Measurements from ENCODE around the gene CNTNAP2.
"Not testable (repeated sequence)": the region's sequence is repeated elsewhere in the genome, so short reads cannot be mapped to it uniquely, and the experiment has no call there.

Gene CNTNAP2

DNA sequence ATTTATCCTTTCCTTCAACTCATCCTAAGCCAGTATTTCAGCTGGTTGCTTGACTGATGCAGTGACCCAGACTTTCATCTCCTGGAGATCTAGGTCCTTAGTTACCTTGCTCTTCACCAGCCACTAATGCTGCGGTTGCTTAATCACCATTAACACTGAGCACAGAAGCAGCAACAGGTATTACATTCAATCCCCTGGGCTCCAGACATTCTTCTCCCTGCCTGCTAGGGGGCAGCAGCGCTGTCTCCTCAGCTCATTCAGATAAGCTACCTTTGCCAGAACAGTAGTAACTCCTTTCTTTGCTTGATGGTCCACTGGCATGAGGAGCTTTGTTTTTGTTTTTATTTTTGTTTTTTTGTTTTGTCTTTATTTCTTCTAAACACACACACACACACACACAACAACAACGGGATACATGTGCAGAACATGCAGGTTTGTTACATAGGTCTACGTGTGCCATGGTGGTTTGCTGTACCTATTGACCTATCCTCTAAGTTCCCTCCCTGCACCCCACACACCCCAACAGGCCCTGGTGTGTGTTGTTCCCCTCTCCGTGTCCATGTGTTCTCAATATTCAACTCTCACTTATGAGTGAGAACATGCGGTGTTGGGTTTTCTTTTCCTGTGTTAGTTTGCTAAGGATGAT, 1430.8 kb downstream of the CNTNAP2 start:
- H3K27ac ChIP-seq, result no peak overlapping the region
- DNase-seq (ENCODE audit: low read depth, low spot score), result peak; percentile 10

DNA sequence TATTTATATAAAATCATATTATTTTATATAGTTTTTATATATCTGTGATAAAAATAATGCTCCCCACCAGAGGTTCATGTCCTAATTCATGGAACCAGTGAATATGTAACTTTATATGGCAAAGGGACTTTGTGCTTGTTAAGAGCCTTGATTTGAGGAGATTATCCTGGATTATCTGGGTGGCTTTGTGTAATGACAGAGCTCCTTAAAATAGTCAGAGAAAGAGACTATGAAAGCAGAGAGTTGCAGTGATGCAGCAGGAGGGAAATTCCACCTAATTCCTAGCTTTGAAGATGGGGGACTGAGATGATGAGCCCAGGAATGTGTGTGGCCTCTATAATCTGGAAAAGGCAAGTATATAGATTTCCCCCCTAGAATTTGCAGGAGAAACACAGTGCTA, 1439.7 kb downstream of the CNTNAP2 start:
- H3K27ac ChIP-seq, result no peak overlapping the region
- DNase-seq (ENCODE audit: low read depth, low spot score), result no peak

DNA sequence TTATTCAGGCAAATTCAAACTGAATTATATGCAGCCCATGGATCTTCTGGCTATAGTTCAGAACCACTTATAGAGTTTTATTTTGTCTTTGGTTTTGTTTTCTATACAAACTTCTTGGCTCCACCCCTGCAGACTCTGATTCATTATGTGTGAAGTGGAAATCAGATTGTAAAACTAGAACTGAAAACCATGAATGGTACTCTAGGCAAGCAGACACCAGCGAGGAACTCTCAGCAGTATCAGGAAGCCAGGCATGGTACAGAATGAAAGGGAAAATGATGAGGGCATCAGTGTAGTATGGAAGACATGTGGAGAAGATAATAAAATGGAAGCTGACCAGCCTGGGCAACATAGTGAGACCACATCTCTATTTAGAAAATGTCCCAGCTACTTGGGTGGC, 1447.1 kb downstream of the CNTNAP2 start:
- H3K27ac ChIP-seq, result no peak overlapping the region
- no peak for DNase-seq (ENCODE audit: low read depth, low spot score)

GRCh38 chr7:147564786-147565476, 1448.3 kb downstream of the CNTNAP2 start:
- no peak for DNase-seq (ENCODE audit: low read depth, low spot score)
- H3K27ac ChIP-seq, result no peak overlapping the region

GRCh38 chr7:147567043-147567442, 1450.4 kb downstream of the CNTNAP2 start:
- no peak for DNase-seq (ENCODE audit: low read depth, low spot score)
- no peak overlapping the region for H3K27ac ChIP-seq

- H3K27ac ChIP-seq, result peak overlapping the region; percentile 69
- peak; percentile 40 for DNase-seq (ENCODE audit: low read depth, low spot score)
Measured at GRCh38 chr7:147569116-147569913, 1452.7 kb downstream of the CNTNAP2 start.

DNA sequence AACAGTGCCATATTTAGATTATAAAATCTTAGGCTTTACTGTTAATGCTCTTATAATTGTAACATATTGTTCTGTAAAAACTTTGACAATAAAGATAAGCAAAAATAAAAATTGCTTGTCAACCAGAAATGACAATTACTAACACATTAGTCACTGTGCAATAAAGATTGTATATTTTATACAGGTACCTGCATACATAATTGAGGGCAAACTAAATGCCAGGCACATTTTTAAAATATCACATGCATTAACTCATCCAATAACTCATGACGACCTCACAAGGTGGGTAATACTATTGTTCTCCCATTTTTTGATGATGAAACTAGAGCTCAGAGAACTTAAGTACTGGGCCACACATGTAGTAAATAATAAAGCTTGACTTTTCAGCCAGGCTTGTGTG, 1453.8 kb downstream of the CNTNAP2 start:
- DNase-seq (ENCODE audit: low read depth, low spot score), result peak; percentile 51
- H3K27ac ChIP-seq, result peak overlapping the region; percentile 69

DNA sequence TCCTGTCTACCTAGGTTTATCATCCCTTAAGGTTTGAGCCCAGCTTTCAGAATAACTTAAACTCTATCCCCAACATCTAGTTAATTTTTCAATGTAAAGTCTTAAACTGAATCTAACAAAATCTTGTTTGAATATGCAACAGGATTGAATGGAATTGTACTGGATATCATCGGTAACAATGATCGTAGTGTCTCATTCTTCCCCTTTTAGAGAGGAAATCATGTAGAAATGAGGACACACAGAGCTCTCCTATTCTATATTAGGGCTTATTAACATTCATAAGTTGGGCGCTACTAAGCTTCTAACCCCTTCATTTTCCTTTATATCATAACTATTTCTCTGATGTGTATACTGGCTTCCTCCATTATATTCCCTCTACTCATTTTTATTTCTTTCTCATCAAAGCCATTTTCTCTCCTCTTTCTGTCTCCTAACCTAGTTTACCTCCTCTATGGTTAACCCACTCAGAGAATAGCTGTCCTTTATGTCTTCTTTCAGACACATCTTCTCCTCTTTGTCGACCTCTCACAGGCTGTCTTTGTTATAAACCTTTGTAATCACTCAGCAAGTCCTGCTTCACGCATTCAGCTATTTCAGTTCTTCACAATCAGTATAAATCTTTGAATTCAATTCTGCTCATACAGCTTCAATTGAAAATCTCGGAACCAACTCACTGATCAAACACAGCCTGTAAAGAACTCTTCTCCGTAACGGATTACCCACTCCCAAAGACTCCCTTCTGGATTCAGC, 1455.0 kb downstream of the CNTNAP2 start:
- no peak for DNase-seq (ENCODE audit: low read depth, low spot score)

GRCh38 chr7:147578196-147578595, 1461.6 kb downstream of the CNTNAP2 start:
- H3K27ac ChIP-seq, result no peak overlapping the region
- no peak for DNase-seq (ENCODE audit: low read depth, low spot score)

More for the DNA sequence above, 1455.0 kb downstream of the CNTNAP2 start:
- peak overlapping the region; percentile 69 for H3K27ac ChIP-seq

DNA sequence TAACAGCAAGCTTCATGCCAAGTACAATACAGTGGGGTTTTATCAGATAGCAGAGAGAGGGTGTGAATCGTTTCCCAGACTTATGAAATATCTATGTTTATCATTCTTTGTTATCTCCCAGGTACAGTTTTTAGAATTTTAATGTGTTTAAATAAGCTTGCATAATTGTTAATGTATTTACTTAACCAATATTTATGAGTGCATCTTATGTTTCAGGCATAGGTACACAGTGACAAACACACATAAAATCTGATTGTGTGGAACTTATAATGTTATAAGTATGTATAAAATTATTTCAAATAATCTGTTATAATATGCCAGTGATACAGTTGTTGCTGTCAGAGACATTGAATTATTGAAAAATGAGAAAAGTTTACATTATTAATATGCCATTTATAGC, 1462.5 kb downstream of the CNTNAP2 start:
- DNase-seq (ENCODE audit: low read depth, low spot score), result no peak
- H3K27ac ChIP-seq, result no peak overlapping the region

DNA sequence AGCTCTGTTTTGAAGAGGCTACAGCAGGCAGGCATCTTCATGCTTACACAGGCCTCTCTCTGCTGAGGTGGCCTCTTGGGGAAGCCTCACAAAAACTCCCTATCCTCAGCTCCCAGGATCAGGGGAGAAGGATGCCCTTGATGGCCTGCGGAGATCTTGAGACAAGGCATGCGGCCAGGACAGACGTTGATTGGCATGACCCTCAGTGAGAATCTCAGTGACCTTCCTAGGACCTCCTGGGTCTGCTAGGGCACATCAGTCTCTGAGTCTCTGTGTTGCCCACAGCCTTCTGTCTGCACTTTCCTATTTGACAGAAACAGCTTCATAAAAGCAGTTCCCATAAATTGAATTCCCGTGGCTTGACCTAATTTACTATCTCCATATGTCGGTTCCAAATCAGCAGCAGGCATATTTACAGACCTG, 1468.2 kb downstream of the CNTNAP2 start:
- H3K27ac ChIP-seq, result no peak overlapping the region
- no peak for DNase-seq (ENCODE audit: low read depth, low spot score)

DNA sequence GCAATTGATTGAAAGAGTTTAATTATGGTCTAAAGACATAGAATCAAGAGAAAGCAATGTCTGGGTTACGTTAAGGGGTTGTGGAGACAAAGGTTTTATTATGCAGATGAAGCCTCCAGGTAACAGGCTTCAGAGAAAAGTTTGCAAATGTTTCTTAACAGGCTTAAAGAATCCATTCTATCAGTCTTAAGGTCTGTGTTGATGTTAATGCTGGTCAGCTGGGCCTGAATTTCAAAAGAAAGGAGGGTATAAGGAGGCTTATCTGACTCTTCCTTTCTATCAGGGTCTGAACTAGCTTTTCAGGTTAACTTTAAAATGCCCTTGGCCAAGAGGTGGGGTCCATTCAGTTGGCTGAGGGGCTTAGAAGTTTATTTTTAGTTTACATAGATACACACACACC, 1469.5 kb downstream of the CNTNAP2 start:
- no peak overlapping the region for H3K27ac ChIP-seq
- no peak for DNase-seq (ENCODE audit: low read depth, low spot score)

DNA sequence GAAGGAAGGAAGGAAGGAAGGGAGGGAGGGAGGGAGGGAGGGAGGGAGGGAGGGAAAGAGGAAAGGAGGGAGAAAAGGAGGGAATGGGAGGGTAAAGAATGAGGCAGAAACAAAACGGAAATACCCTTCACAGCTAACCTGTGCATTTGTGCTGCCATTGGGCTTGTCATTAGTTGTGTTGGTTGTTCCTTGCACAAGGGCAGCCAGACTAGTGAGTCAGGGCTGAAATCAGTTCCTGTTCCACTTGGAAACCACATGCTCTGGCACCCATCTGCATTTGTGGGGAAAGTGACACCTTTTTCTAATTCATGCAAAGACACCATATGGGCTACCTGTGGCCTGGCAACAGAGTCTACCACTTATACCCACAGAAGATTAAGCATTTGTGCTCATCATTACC, 1469.9 kb downstream of the CNTNAP2 start:
- H3K27ac ChIP-seq, result no peak overlapping the region
- no peak for DNase-seq (ENCODE audit: low read depth, low spot score)

GRCh38 chr7:147593271-147594057, 1476.9 kb downstream of the CNTNAP2 start:
- H3K27ac ChIP-seq, result no peak overlapping the region
- DNase-seq (ENCODE audit: low read depth, low spot score), result no peak

- H3K27ac ChIP-seq, result no peak overlapping the region
- no peak for DNase-seq (ENCODE audit: low read depth, low spot score)
Measured at GRCh38 chr7:147595042-147595441, 1478.4 kb downstream of the CNTNAP2 start.

- H3K27ac ChIP-seq, result not testable (repeated sequence)
Measured at GRCh38 chr7:147598687-147599086, 1482.1 kb downstream of the CNTNAP2 start.

DNA sequence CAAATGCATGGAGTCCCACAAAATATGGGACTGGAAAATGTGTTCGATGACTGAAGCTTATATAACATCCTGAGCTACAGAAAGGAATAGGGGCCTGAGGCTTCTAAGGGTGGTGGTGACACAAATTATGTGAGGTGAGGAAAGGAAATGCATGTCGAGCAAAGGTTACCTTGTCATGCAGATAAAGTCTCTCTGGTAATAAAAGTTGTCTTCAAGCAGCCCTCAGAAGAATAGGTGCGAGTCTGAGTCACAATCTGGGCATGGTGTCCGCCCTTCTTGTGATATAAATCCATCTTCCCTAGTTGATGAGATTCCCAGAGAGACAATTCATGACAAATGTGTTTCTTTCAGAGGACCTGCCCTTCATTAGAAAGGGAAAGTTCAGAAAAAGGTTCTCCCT, 1488.7 kb downstream of the CNTNAP2 start:
- DNase-seq (ENCODE audit: low read depth, low spot score), result no peak
- H3K27ac ChIP-seq, result no peak overlapping the region

More at GRCh38 chr7:147598687-147599086, 1482.1 kb downstream of the CNTNAP2 start:
- DNase-seq (ENCODE audit: low read depth, low spot score), result not testable (repeated sequence)

DNA sequence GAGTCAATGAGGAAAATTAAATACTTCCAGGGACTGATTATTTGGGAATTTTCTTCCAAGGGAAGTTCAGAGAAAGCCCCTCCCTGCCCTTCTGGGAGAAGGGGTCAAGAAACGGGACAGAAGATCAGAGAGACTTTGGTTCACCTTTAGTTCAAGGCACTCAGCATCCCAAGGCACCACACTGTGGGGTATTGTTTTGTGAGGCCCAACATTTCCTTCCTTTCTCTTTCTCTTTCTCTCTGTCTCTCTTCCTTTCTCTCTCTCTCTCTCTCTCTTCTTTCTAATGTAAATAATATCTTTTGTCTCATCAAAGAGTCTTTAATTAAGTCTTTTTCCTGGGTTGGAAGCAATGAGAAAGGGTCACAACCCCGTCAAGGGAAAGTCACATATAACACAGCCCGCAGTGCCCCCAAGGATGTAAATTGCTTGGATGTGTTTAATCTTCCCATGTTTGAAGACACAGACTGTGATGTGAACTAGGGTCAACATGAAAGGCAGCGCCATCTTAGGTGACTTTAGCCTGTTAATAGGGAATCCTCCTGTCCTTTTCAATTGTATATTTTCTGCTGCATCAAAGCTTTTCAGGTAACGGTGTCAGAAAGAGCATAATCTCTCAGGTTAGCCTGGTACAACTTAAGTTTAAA, 1490.7 kb downstream of the CNTNAP2 start:
- DNase-seq (ENCODE audit: low read depth, low spot score), result no peak
- H3K27ac ChIP-seq, result no peak overlapping the region

DNA sequence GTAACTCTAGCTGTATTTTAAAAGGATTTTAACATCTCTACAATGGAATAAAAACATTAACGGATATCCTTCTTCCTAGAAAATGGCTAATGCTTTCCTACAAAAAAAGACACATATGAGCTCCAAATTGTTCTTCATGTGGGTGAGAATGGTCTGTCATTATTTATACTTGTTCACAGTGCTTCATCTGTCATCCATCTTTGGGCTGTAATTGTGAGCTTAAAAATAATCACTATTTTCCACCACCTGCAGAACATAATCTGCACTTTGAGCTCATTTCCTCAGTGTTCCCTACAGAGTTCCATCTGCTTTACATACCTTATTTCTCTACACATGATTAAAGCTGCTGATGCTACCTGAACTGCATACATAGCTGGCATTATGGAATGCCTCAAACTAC, 1494.8 kb downstream of the CNTNAP2 start:
- no peak for DNase-seq (ENCODE audit: low read depth, low spot score)

More for the DNA sequence above, 1494.8 kb downstream of the CNTNAP2 start:
- no peak overlapping the region for H3K27ac ChIP-seq
